CD4-positive, alpha-beta T cell treated with Interleukin-4 for 4 hours (primary cell): ENCODE data around the gene RNF111.

Source experiments
- DNase-seq: peaks from one replicate; pipeline ENCODE4 v3.0.0-alpha.2; 2020

The RNF111 gene

DNA sequence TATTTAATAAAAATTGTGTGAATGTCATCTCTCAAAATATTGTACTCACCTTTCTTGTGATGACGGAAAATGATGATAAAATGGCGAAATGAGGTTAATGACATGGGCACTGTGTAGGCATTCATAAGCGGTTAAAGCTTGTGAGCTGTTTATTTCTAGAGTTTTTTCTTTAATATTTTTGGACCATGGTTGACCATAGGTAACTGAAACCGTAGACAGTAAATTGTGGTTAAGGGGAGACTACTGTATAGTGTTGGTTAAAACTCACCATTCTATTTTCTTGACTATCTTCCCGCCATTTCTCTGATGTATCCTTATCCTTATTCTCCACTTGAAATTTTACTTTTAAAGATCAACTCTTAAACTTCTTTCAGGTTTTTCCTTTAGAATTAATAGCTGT is 14.5 kb downstream of the RNF111 start:
- DNase-seq: no peak

DNA sequence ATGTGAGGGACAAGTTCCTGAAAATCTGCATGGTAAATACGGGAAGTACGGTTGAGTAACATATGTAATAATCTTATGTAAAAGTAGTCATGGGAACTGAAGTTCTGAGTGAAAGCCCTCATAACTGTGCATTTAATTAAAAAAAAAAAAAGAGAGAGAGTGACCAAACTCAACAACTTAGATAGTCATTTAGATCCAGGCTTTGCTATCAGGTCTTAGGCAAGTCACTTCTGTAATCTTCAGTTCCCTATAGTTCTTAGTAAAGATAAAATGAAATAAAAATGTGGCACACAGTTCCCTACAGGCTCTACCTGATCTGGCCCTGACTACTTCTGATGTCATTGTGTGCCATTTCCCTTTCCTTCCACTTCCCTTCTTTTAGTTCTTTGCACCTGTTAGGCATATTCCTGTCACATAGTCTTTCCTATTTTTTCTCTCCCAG is 15.0 kb downstream of the RNF111 start:
- no peak for DNase-seq

DNA sequence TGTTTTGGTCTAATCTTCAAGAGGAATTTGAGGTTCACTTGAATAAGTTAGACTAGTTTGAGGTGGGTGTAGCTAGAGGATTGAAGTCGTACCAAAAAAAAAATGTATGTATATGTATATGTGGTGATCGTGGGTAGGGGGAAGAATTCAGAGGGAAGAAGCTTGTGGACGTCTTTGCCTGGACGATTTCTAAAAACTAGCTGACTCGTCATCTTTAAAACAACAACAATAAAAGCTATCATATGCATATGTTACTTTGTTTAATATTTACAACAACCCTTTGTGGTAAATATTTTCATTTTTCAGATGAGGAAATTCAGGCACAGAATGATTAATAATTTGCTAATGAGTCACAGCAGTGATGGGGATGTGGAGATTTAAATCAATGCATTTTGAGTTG is 18.1 kb downstream of the RNF111 start:
- DNase-seq: no peak

DNA sequence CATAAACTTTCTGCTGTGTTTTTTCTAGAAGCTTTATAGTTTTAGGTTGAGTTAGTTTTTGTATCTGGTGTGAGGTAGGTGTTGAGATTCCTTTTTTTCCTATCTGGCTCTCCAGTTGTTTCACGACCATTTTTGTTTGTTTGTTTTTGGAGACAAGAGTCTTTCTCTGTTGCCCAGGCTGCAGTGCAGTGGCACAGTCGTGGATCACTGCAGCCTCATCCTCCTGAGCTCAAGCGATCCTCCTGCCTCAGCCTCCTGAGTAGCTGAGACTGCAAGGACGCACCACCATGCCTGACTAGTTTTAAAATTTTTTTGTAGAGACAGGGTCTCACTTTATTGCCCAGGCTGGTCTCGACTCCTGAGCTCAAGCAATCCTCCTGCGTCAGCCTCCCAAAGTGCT is 20.6 kb downstream of the RNF111 start:
- no peak for DNase-seq

DNA sequence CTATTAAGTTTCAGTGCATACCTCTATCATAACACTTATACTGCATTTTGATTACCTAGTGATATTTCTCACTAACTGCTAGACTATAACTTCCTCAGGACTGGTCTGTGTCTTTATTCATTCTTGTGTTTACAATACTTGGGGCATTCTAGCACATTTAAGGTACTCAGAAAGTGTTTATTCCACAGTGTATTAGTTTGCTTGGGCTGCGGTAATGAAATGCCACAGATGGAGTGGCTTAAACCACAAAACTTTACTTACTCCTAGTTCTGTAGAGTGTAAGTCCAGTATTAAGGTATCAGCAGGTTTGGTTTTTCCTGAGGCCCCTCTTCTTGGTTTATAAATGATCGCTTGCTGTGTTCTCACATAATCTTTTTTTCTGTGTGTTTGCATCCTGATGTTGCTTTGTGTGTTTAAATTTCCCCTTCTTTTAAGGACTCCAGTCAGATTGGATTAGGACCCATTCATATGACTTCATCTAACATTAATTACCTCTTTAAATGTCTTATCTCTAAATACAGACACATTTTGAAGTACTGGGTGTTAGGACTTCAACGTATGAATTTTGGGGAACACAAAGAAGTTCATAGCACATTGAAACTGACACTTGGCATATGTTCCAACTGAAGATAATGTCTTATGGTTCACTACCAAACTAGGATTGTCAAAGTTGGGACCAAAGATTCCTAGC is 23.9 kb downstream of the RNF111 start:
- DNase-seq: no peak

DNA sequence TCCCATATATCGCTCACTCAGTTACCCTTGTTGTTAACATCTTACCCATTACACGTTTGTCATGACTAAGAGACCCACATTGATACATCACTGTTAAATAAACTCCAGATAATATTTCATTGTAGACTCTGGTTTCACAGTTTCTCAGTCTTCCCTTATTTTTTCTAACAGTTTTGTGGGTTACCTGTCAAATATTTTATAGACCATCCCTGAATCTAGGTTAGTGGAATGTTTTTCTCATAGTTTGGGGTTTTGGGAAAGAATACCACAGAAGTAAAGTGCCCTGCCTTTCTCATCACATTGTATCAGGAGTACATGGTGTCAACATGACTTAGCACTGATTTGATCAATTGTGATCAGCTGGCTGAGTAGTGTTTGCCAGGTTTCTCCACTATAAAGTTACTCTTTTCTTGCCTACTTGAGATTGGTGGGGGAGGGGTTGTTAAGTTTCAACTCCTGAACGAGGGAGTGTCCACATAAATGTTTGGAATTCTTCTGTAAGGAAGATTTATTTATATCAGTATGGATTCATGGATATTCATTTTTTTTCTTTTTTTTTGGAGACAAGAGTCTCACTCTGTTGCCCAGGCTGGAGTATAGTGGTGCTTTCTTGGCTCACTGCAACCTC is 25.9 kb downstream of the RNF111 start:
- DNase-seq: no peak

DNA sequence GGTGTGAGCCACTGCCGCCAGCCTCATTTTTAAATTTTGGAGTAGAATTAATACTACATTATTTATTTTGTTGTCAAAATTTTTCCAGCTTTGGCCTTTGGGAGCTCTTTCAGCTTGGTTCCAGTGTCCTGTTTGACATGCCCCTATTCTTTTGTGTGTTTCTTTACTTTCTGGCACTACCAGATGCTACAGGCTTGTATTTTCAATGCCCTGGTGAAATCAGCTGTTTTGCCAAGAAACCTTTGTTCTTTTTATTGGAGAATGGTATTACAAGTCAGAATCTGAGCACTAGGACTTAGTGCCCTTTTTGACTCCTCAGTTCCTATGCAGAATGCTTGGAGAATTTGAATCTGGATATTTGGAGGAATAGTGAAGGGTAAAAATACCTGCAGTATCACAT is 26.6 kb downstream of the RNF111 start:
- no peak for DNase-seq

DNA sequence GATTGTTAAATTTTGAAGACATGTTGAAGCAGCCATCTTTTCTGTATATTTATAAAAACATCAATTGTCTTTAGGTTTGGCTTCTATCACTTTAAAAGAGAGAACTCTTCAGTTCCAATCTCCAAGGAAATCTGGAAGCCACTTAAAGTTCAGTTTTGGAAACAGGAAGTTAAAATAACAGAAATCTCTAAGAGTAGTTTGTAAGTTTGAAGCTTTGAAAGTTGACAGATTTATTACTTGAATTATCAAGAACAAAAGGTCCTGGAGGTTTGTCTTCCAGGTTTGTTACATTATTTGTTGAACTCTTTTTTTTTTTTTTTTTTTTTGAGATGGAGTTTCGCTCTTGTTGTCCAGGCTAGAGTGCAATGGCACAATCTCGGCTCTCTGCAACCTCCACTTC is 30.0 kb downstream of the RNF111 start:
- DNase-seq: no peak

DNA sequence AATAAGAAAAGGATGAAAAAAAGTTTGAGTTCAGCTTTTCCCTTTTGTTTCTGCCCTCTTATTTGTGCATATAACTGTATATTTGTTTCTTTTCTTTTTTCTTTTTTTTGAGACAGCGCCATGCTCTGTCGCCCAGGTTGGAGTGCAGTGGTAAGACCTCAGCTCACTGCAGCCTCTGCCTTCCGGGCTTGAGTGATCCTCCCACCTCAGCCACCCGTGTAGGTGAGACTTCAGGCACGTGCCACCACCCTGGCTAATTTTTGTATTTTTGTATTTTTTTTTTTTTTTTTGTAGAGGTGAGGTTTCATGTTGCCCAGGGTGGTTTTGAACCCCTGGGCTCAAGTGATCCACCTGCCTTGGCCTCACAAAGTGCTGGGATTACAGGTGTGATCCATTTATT is 31.4 kb downstream of the RNF111 start:
- DNase-seq: no peak

DNA sequence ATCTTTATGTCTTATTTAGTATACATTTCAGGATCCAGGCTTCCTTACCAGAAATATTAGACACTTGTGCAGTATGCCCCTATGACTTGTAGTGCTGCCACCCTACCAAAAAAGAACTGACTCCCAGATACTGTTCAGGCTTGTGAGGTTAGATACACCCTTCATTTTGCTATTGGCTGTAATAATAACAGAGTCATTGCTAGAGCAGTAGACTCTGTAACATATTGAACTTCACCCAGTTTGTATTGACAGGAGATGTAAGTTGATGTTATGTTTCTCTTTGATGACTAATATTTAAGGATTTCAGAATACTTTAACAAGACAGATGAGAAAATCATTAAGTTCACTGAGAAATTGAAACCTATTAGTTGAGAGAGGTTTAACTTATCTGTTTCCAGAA is 32.9 kb downstream of the RNF111 start:
- no peak for DNase-seq

DNA sequence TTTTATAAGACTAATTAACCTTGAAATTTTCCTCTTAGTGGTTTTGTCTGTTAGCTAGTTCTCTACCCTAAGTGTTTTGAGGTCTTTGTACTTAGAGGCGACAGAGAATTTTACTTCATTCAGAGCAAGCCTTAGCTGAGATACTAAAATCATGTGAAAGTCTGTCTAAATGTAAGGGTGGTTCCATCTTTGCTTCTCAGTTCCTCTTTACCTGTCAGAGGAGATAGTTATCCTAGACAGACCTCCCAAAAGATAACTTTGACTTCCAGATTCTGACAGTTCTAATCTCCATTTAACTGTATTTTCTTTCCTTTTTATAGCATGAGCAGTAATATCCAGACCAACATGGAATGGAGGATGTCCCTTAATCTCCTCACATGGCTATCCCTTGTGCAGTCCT is 34.7 kb downstream of the RNF111 start:
- no peak for DNase-seq

DNA sequence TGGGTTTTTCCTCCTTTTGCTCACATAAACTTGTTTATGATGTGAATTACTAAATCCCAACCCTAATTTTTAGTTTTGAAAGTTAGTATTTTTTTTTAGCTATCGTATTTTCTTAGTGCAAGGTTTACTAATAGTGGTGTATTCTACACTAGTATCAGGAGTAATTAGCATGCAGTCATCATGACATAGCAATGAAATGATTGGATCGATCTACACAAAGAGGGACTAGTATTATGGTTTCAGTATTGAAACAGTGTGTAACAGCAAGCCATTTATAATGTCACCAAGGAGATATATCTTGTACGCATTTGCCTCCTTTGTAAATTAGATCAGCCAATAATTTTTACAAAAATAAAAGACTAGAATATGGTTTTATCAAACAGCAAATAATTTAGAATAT is 38.7 kb downstream of the RNF111 start:
- no peak for DNase-seq

DNA sequence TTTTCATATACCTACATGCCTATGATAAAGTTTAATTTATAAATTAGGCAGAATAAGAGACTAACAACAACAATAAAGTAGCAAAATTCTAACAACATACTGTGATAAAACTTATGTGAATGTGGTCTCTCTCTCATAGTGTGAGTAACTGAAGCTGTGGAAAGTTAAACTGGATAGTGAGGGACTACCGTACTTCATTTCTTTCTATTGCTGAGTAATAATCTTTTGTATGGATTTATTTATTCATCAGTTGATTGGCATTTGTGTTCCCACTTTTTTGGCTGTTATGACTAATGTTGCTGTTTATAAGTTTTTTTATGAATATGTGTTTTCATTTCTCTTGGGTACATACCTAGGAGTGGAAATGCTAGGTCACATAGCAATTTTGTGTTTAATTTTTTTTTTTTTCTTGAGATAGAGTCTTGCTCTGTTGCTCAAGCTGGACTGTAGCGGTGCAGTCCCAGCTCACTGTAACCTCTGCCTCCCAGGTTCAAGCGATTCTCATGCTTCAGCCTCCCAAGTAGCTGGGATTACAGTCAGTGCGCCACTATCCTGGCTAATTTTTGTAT is 41.0 kb downstream of the RNF111 start:
- DNase-seq: no peak

DNA sequence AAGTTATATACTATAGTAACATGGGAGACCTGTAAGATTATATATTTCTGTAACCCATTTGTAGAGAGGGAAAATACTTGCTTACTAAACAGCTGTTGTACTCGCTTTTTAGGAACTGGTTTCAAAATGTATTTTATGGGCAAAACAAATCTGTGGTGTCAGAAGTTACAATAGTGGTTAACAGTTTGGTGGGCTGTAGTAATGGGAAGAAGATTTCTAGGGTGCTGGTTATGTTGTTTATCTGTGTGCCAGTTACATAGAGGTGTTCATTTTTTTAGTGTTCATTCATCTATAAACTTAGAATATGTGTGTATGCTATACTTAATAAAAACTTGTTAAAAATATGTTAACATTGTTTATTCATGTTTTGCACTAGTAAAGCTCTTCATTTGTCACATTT is 42.1 kb downstream of the RNF111 start:
- DNase-seq: no peak

DNA sequence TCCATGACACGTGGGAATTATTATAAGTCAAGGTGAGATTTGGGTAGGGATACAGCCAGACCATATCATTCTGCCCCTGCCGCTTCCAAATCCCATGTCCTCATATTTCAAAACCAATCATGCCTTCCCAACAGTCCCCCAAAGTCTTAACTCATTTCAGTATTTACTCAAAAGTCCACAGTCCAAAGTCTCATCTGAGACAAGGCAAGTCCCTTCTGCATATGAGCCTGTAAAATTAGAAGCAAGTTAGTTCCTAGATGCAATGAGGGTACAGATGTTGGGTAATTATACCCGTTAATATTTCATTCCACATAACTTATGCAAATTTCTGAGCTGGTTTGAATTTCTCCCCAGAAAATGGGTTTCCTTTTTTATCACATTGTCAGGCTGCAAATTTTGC is 47.7 kb downstream of the RNF111 start:
- DNase-seq: no peak

DNA sequence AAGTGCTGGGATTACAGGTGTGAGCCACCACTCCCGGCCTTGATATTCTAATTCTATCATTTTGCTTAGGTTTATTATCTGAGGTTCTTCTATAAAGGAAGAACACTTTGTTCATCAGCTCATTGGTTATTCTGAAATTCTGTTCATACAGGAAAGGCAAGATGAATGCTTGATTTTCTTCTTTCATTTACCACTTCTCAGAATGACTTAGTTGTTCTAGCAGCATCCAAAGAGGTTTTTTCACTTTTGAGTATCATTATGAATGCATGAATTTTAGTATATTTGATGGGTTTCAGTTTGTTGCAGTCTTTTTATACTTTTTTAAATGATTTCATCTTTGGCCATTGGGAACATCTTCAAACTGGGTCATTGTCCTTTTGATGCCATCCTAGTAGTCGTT is 51.8 kb downstream of the RNF111 start:
- DNase-seq: no peak

DNA sequence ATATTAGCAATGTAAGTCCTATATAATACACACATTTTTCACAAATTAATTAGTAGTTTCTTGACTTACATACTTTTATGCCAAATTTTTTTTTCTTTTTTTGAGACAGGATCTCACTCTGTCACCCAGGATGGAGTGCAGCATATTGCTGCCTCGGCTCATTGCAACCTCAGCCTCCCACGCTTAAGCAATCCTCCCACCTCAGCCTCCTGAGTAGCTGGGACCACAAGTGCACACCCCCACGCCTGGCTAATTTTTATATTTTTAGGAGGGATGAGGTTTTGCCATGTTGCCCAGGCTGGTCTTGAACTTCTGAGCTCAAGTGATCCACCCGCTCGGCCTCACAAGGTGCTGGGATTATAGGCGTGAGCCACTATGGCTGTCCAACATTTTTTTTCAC is 54.6 kb downstream of the RNF111 start:
- DNase-seq: no peak

DNA sequence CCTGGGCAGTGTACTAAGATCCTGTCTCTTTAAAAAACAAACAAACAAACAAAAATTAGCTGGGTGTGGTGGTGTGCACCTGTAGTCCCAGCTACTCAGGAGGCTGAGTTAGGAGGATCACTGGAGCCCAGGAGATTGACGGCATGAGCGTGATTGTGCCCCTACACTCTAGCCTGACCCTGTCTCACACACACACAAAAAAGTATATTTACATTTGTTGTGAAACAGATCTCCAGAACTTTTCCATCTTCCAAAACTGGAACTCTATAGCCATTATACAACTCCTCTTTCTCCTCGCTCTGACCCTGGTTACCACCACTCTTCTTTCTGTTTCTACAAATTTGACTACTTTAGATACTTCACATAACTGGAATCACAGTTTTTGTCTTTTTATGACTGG is 61.4 kb downstream of the RNF111 start:
- DNase-seq: no peak

DNA sequence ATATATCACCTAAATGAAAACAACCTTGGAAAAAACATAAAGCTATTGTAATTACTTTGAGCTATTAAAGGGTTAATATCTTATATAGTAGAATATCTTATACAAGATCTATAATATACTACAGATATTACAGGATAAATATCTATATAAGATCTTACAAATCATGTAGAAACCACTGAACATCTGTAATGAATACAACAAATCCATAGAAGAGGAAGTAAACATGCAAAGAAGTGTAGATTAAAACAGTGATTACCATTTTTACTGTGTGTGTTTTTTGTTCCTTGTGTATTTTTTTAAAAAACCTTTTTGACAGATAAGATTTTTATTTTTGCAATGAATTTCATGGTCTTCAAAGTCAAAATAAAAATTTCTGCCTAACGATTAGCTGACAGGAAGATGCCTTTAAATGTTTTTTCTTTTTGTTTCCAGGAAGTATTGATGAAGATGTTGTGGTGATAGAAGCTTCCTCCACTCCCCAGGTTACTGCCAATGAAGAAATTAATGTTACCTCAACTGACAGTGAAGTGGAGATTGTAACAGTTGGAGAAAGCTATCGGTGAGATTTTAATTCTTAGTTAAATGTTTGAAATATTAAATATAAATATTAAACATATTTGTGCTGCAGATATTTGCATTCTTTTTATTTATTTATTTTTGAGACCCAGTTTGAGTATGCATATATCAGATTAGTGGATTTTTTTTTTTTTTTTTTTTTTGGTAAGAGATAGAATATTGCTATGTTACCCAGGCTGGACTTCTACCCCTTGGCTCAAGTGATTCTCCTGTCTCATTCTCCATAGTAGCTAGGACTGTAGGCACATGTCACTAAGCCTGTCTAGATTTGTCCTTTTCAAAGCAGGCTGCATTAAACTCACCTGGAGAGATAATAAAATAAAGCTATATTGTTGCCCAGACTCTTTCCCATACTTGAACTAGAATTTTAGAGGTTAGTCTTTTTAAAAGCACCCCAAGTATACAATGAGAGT is 64.7 kb downstream of the RNF111 start:
- peak; percentile 13 for DNase-seq

DNA sequence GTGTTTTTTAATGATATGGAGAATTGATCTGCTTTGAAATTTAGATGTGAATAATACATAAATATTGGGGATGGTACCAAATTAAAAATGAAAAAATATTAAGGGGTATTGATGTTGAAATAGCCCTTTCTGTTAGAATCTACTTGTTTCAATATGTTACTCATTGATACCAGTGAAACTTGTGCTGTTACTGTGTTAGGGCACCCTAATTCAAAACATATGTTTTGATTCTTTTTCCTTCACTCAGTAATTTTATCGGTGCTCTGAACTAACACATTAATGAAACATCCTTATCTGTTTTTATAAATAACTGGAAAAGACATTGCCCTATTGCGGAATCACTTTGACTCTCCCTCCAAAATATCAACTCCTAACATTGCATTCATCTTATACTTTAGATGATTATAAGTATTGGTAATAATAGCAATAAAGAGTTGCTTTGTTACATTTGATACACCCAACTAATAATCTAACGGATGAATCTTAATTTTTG is 65.5 kb downstream of the RNF111 start:
- DNase-seq: no peak

DNA sequence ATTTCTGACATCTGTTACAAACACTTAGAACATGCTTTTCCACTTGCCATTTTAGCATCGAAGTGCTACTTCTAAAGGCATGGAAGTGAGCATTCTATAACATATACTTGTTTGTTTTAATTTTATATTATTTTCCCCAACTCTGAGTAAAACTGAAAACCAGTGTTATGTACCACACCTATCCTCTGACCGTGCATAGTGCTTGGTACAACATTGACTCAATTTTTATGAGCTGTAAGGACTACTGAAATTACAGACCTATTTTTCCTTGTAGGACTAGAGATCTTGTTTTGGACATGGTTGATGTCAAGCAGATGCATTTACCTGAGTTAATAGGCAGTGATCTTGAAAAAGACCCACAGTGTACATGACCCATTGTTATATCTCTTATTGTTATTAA is 66.0 kb downstream of the RNF111 start:
- no peak for DNase-seq

DNA sequence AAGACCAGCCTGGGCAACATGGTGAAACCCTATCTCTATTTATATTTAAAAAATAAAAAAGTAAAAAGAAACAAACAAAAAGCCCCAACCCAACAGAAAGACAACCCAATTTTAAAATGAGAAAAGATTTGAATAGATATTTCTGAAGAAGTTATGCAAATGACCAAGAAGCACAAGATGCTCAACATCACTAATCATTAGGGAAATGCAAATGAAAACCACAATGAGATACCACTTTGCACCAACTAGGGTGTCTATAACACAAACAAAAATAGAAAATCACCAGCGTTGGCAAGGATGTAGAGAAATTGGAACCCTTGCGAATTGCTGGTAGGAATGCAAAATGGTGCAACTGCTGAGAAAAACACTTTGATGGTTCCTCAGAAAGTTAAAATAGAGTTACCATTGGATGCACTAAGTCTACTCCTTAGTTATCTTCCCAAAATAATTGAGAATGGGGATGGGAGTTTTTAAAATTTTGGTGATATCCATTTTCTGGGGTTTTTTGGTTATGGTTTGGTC is 71.7 kb downstream of the RNF111 start:
- DNase-seq: no peak

DNA sequence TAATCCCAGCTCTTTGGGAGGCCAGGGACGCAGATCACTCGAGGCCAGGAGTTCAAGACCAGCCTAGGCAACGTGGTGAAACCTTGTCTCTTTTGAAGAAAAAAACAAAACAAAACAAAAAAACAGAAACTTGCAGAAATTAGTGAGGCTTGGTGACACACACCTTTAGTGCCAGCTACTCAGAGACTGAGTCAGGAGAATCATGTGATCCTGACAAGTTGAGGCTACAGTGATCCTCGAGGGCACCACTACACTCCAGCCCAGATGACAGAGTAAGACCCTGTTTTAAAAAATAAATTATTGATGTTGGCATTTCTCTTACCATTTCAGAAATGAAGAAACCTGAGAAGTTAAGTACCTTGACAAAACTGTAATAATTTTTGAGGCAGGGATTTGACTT is 72.9 kb downstream of the RNF111 start:
- DNase-seq: no peak
